ENCODE results near the gene CUL4A.
A peak's percentile ranks its signal among the peaks of the same experiment; 100 is the strongest.
"Not testable (repeated sequence)": the region's sequence is repeated elsewhere in the genome, so short reads cannot be mapped to it uniquely, and the experiment has no call there.

CUL4A gene

DNA sequence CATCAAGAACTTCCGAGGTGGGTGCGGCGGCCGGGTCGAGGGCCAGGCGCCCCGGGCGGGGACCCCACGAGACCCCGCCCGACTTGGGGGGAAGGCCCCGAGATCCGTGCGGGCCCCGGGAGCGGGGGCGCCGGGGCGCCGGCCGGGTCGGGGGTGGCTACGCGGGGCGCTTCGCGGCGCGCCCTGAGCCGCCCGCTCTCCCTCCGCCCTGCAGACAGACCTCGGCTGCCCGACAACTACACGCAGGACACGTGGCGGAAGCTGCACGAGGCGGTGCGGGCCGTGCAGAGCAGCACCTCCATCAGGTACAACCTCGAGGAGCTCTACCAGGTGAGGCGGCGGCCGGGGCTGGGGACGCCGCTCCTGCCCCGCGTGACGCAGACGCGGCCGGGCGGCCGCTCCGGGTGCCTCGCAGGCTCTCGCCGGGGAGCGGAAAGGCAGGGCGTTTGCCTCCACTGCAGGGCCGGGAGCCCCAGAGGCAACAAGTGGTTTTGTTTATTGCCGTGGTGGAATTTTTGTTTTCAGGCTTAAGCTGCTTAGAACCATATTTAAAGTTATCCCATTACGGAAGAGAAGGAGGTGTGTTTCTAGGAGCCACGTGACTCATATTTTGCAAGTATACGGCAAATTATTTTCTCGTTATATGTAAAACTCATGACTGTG is 477 bp downstream of the CUL4A start:
- peak; percentile 70 for DNase-seq

GRCh38 chr13:113210833-113211232 is 1.4 kb downstream of the CUL4A start:
- no peak for DNase-seq

- no peak for DNase-seq
These were observed 2.4 kb downstream of the CUL4A start for GRCh38 chr13:113211774-113212173.

- DNase-seq: no peak
These were observed 7.0 kb downstream of the CUL4A start for GRCh38 chr13:113216254-113217048.

DNA sequence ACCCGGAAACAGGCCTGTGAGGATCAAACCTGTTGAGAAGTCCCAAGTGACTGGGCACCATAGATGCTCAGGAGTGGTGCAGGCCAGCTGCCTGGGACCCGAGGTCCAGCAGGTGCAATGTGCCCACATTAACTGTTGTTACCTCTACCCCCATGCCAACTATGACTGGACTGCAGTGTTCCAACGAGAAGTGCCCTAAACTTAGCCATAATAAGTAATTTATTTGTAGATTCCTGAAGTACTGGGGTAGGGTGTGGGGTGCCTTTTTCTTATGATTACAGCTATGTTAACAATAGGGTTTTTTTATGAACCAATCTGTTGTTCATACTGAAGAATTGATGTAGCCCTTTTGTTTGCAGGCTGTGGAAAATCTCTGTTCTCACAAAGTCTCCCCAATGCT is 9.2 kb downstream of the CUL4A start:
- DNase-seq: no peak

GRCh38 chr13:113219256-113219940 is 10.0 kb downstream of the CUL4A start:
- DNase-seq: no peak

DNA sequence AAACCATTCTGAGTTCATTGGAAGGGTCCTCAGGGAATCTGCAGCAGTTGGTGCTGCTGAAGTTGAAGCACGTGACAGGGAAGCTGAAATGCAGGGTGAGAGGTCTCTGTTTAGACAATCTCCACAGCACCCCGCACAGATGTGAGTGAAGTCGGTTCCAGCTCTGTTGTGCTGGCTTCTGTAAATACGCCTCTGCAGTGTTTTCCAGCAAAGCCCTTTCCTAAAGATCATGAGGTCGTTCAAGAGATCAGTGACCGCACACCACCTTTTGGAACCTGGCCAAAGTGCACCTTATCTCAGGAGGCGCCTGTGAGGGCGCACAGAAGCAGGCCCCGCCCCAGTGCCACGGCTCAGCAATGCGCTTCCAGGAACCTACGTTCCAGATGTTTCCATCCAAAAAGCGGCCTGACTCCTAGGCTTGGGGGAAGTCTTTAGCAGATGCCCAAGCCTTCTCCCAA is 10.8 kb downstream of the CUL4A start:
- DNase-seq: no peak

- no peak for DNase-seq
These were observed 11.5 kb downstream of the CUL4A start for GRCh38 chr13:113220877-113221276.

DNA sequence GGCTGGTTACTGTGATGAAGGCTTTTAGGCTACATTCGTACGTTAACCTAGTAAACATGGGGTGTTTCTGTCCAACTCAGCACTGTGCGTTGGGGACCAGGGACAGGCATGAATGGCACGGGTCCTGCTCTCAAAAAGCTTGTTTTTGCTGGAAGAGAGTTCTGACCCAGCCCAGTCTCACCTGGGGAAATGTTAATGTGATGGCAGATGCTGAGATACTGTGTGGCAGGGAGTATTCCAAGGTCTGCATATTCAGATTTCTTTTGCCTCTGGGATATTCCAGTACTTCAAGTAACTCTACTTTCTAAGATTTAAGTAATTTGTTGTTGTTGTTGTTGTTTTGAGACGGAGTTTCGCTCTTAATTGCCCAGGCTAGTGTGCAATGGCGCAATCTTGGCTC is 13.7 kb downstream of the CUL4A start:
- DNase-seq: no peak

GRCh38 chr13:113224486-113224885 is 15.1 kb downstream of the CUL4A start:
- DNase-seq: no peak

- DNase-seq: no peak
These were observed 16.1 kb downstream of the CUL4A start for GRCh38 chr13:113225515-113225914.

DNA sequence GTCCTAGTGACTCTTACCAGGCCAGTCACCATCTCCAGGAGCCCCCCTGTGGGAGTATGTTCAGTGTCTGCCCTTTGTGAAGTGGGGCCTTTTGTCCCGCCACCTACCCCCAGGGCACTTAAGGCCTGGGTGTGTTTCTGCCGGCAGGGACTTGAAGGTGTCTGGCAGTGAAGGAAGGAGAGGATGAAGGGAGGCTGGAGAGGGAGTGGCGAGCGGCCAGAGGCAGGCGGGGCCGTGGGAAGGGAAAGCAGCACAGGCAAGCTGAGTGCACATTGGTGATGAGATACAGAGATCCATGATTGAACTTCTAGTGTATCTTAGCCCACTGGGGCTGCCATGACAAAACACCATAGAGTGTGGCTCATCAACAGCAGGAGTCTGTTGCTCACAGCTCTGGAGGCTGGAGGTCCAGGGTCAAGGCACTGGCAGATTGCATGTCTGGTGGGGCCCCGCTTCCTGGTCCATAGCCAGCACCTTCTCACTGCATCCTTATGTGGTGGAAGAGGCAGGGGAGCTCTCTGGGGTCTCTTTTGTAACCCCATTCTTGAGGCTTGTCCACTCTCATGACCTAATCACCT is 17.5 kb downstream of the CUL4A start:
- DNase-seq: no peak

DNA sequence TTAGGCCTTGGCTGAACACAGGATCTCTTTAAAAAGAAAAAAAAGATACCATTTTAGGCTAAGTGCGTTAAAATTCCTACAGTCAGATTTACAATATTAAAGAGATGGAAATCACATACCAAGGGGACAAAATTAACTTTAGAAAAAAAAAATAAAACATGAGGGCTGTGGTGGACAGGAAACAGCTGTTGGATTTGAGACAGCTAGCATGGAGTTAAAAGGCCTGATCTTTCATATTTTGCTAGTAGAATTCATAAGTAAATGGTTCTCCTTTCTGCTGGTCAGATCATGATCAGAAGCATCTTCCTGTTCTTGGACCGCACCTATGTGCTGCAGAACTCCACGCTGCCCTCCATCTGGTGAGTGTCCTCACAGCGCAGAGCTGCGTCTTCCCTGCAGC is 19.7 kb downstream of the CUL4A start:
- no peak for DNase-seq

DNA sequence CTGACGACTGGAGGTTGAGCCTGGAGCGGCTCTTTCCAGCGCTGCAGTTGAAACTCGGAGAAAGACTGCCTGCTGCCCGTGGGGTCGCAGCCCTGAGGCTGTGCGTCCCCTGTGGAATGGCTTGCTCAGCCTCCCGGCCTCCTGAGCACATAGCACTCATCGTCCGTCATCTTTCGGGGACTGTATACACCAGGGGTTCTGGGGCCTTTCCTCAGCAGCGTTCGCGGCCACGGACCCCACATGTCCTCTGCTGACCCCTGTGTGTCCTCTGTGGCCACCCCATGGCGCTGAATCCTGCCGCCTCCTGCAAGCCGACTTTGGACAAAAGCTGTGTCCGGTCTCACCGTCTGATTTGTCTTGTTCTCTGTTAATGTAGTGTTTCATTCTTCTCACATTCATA is 20.4 kb downstream of the CUL4A start:
- no peak for DNase-seq

- DNase-seq: no peak
These were observed 22.1 kb downstream of the CUL4A start for GRCh38 chr13:113231306-113232207.

- DNase-seq: no peak
These were observed 23.0 kb downstream of the CUL4A start for GRCh38 chr13:113232208-113233003.

DNA sequence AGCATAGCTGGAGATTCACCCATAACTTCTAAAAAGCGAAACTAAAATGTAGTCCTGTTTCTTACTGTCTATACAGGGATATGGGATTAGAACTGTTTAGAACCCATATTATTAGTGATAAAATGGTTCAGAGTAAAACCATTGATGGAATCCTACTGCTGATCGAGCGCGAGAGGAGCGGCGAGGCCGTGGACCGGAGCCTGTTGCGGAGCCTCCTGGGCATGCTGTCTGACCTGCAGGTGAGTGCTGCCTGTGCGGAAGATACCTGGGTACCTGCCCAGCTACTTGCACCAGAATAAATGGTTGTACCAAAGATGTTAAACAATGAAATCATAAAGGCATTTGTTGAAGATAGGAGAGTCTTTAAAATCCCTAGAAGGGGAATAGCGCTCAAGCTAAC is 23.7 kb downstream of the CUL4A start:
- DNase-seq: no peak

DNA sequence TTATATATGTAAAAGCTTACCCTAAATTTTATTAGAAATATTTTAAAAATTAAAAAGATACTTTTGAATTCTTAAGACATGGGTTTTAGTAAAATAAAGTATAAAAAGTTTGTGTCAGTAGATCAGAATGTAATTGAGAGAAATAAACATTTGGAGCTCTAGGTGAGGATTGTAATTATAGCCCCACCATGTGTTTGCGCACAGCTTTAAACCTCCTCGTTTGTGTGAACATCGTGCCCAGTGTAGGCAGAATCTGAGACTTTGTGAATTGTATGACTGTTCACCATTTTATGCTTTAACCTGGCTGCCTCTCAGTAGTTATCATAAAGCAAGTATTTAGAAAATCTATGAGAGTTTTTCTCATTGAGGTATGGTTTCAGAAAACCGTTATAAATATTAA is 29.1 kb downstream of the CUL4A start:
- DNase-seq: no peak

GRCh38 chr13:113239357-113239756 is 29.9 kb downstream of the CUL4A start:
- DNase-seq: no peak

GRCh38 chr13:113239986-113240385 is 30.6 kb downstream of the CUL4A start:
- DNase-seq: no peak

DNA sequence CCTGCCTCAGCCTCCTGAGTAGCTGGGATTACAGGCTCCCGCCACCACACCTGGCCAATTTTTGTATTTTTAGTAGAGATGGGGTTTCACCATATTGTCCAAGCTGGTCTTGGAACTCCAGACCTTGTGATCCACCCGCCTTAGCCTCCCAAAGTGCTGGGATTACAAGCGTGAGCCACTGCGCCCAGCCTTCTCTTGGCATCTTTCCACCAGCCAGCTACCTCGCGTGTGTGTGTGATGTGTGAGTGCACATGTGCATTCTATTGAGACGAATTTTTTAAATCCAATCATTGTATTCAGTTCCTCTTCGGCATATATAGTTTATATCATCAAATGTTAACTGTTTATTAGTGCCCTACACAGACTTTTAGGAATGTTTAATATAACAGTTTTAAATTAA is 32.2 kb downstream of the CUL4A start:
- DNase-seq: not testable (repeated sequence)

GRCh38 chr13:113243847-113244246 is 34.4 kb downstream of the CUL4A start:
- no peak for DNase-seq
